H9 (cell line): Measurements from ENCODE around the gene MARCHF9. TPM values are rescaled to one million over a fixed set of nuclear protein-coding genes. Genes with fewer than 3 reads are reported as not detected.

Experiments
- DNase-seq: peaks from one replicate; pipeline ENCODE4 v3.0.0-alpha.2; 2017
- H2AFZ ChIP-seq: one replicate; pipeline ENCODE4 v1.6.1; 2013; ENCODE audit warnings: mild to moderate bottlenecking, low read length, control low read depth, moderate library complexity
- H2AK5ac ChIP-seq: 2 replicates; pipeline ENCODE4 v1.6.1; 2013; ENCODE audit warnings: low read length, control low read depth, mixed read lengths; ENCODE audit not compliant: insufficient read length
- H2BK120ac ChIP-seq: one replicate; pipeline ENCODE4 v1.6.1; 2013; ENCODE audit warnings: low read depth, mild to moderate bottlenecking, low read length, control low read depth, inconsistent platforms; ENCODE audit not compliant: poor library complexity, severe bottlenecking
- H2BK12ac ChIP-seq: 2 replicates; pipeline ENCODE4 v1.6.1; 2013; ENCODE audit warnings: low read length, control low read depth, mixed read lengths, low read depth; ENCODE audit not compliant: insufficient read length
- H2BK15ac ChIP-seq: 2 replicates; pipeline ENCODE4 v1.6.1; 2013; ENCODE audit warnings: low read depth, low read length, control low read depth
- H2BK20ac ChIP-seq: one replicate; pipeline ENCODE4 v1.6.1; 2013; ENCODE audit warnings: low read depth, mild to moderate bottlenecking, low read length, control low read depth, inconsistent platforms; ENCODE audit not compliant: poor library complexity, severe bottlenecking
- H2BK5ac ChIP-seq: 2 replicates; pipeline ENCODE4 v1.6.1; 2013; ENCODE audit warnings: low read length, control low read depth, mixed read lengths; ENCODE audit not compliant: insufficient read length
- H3K14ac ChIP-seq: 2 replicates; pipeline ENCODE4 v1.6.1; 2013; ENCODE audit warnings: low read length, control low read depth; ENCODE audit not compliant: insufficient read depth
- H3K18ac ChIP-seq: 2 replicates; pipeline ENCODE4 v1.6.1; 2013; ENCODE audit warnings: low read depth, mild to moderate bottlenecking, mixed read lengths, low read length, control low read depth; ENCODE audit not compliant: insufficient read length
- H3K23ac ChIP-seq: 2 replicates; pipeline ENCODE4 v1.6.1; 2013; ENCODE audit warnings: low read length, control low read depth, mixed read lengths, low read depth; ENCODE audit not compliant: insufficient read length
- H3K23me2 ChIP-seq: 2 replicates; pipeline ENCODE4 v1.6.1; 2013; ENCODE audit warnings: low read depth, mild to moderate bottlenecking, mixed read lengths, low read length, control low read depth; ENCODE audit not compliant: insufficient read length, poor library complexity, severe bottlenecking
- H3K27ac ChIP-seq: 2 replicates; pipeline ENCODE4 v1.5.1; 2013; ENCODE audit warnings: low read length, control low read depth, mixed read lengths, low read depth; ENCODE audit not compliant: insufficient read length
- H3K27me3 ChIP-seq: 2 replicates; pipeline ENCODE4 v1.6.1; 2013; ENCODE audit warnings: low read length, control low read depth, inconsistent platforms; ENCODE audit not compliant: insufficient read depth
- H3K4ac ChIP-seq: 2 replicates; pipeline ENCODE4 v1.6.1; 2013; ENCODE audit warnings: low read depth, mild to moderate bottlenecking, control low read depth, inconsistent platforms, low read length, moderate library complexity
- H3K4me1 ChIP-seq: 2 replicates; pipeline ENCODE4 v1.6.1; 2013; ENCODE audit warnings: low read length, control low read depth, inconsistent platforms; ENCODE audit not compliant: insufficient read depth
- H3K4me2 ChIP-seq: 2 replicates; pipeline ENCODE4 v1.6.1; 2013; ENCODE audit warnings: low read length, control low read depth, mixed read lengths; ENCODE audit not compliant: insufficient read length, insufficient read depth
- H3K56ac ChIP-seq: 2 replicates; pipeline ENCODE4 v1.6.1; 2013; ENCODE audit warnings: low read depth, mild to moderate bottlenecking, mixed read lengths, low read length, control low read depth; ENCODE audit not compliant: insufficient read length
- H3K79me1 ChIP-seq: 2 replicates; pipeline ENCODE4 v1.6.1; 2013; ENCODE audit warnings: low read depth, mild to moderate bottlenecking, moderate library complexity, low read length, control low read depth, inconsistent platforms; ENCODE audit not compliant: insufficient read depth, poor library complexity, severe bottlenecking
- H3K79me2 ChIP-seq: 2 replicates; pipeline ENCODE4 v1.6.1; 2013; ENCODE audit warnings: low read length, control low read depth, inconsistent platforms; ENCODE audit not compliant: insufficient read depth
- H3K9ac ChIP-seq: 2 replicates; pipeline ENCODE4 v1.6.1; 2013; ENCODE audit warnings: low read length, control low read depth, mixed read lengths; ENCODE audit not compliant: insufficient read length; ENCODE audit errors: extremely low read depth
- H3K9me3 ChIP-seq: one replicate; pipeline ENCODE4 v1.6.1; 2013; ENCODE audit warnings: low read depth, low read length, inconsistent platforms; ENCODE audit not compliant: control insufficient read depth
- H3T11ph ChIP-seq: one replicate; pipeline ENCODE4 v1.6.1; 2013; ENCODE audit warnings: mild to moderate bottlenecking, low read length, control low read depth, inconsistent platforms
- H4K20me1 ChIP-seq: one replicate; pipeline ENCODE4 v1.6.1; 2013; ENCODE audit not compliant: control insufficient read depth, insufficient read length, insufficient read depth
- H4K5ac ChIP-seq: 2 replicates; pipeline ENCODE4 v1.6.1; 2013; ENCODE audit warnings: low read depth, mild to moderate bottlenecking, mixed read lengths, low read length, control low read depth; ENCODE audit not compliant: insufficient read length
- H4K8ac ChIP-seq: replicated peaks from 2 replicates; pipeline ENCODE4 v1.6.1; 2013; ENCODE audit warnings: low read length, control low read depth, mixed read lengths, low read depth; ENCODE audit not compliant: insufficient read length
- H4K91ac ChIP-seq: 2 replicates; pipeline ENCODE4 v1.6.1; 2013; ENCODE audit warnings: low read depth, mild to moderate bottlenecking, moderate library complexity, mixed read lengths, low read length, control low read depth; ENCODE audit not compliant: insufficient read length
- H3K27ac Mint-ChIP-seq, 3 experiments: 2 replicates in 2 of 3; 3 replicates in 1 of 3; pipeline ENCODE4 v1.8.0; 2020 to 2021; ENCODE audit warnings: mixed read lengths in 3 of 3, mild to moderate bottlenecking in 1 of 3, moderate library complexity in 1 of 3
- H3K27me3 Mint-ChIP-seq: 2 replicates; pipeline ENCODE4 v1.8.0; 2021; ENCODE audit warnings: low read depth, mild to moderate bottlenecking, moderate library complexity, mixed read lengths
- H3K36me3 Mint-ChIP-seq, 3 experiments: 2 replicates in 2 of 3; 3 replicates in 1 of 3; pipeline ENCODE4 v1.8.0; 2020 to 2021; ENCODE audit warnings: low read depth in 3 of 3, mixed read lengths in 3 of 3; ENCODE audit not compliant: insufficient read depth in 1 of 3
- H3K4me1 Mint-ChIP-seq, 2 experiments: 2 replicates each; pipeline ENCODE4 v1.8.0; 2020; ENCODE audit warnings: mixed read lengths in 2 of 2
- H3K4me3 Mint-ChIP-seq, 2 experiments: 2 replicates in 1 of 2; 3 replicates in 1 of 2; pipeline ENCODE4 v1.8.0; 2020 to 2021; ENCODE audit warnings: mild to moderate bottlenecking in 2 of 2, mixed read lengths in 2 of 2, moderate library complexity in 1 of 2
- H3K9me3 Mint-ChIP-seq, 2 experiments: 2 replicates in 1 of 2; 3 replicates in 1 of 2; pipeline ENCODE4 v1.8.0; 2020; ENCODE audit warnings: mild to moderate bottlenecking in 2 of 2, mixed read lengths in 2 of 2, moderate library complexity in 1 of 2
- WGBS: extraction: QIAGEN DNeasy Blood & Tissue Kit; methylation state at CpG from one replicate; pipeline ENCODE4 v1.1.7; 2013; ENCODE audit warnings: missing lambda C conversion rate, low lambda C conversion rate, mixed read lengths; ENCODE audit not compliant: insufficient read length; ENCODE audit errors: extremely low coverage; 5-methylcytosine and 5-hydroxymethylcytosine counted together
- total RNA-seq: library from RNA; stranded (reverse); gene quantifications from 2 replicates; pipeline ENCODE4 v1.2.1, GENCODE V29; 2021
- TF ChIP-seq, protein P1 (sequence below): fragments of 200-600 bp; sonication (generic); conservative IDR thresholded peaks from 3 replicates; pipeline ENCODE4 v1.8.0; 2021; ENCODE audit warnings: antibody characterized with exemption, mild to moderate bottlenecking

MARCHF9 gene
- total RNA-seq, 1 experiment from 2014 or later = 20.5 TPM

DNA sequence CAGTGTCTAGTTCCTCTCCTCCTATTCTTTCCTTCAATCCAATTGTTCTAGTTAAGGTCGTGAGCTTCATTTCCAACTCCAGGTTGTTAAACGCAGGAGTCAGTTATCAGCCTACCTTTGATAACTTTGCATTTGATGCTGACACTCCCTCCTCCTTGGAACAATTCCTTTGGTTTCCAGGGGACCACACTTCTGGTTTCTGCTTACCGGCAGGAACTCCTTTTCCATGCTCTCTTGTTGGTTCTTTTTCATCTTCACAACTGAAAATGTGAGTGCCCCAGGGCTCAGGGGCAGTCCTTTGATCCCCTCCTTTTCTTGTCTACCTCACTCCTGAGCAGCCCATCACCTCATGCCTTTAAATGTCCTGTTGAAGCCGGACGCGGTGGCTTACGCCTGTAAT is 22.5 kb downstream of the MARCHF9 start:
- no peak overlapping the region for H4K8ac ChIP-seq
- no peak for DNase-seq
- Mint-ChIP-seq H3K36me3 (peaks cover 0 to 5% (median 0%) of the 10 kb centered on the region in 3 experiments; a peak in 1 of 7 replicates), H3K27me3 (peaks cover 7% of the 10 kb centered on the region; the same call in 1 of the 2 replicates), H3K9me3 (no peaks in the 10 kb centered on the region), H3K27ac (no peak overlapping the region), H3K4me1 (peaks cover 2 to 5% of the 10 kb centered on the region in 2 experiments; a peak in 3 of 4 replicates), H3K4me3 (no peak overlapping the region)
- H3K23me2 ChIP-seq = peaks cover 5% of the 10 kb centered on the region
- H4K20me1 ChIP-seq = no peaks in the 10 kb centered on the region
- H3K79me2 ChIP-seq = no peaks in the 10 kb centered on the region
- H3K4me1 ChIP-seq = no peaks in the 10 kb centered on the region
- no peak overlapping the region for H3K18ac ChIP-seq
- H3K23ac ChIP-seq = no peak overlapping the region
- TF ChIP-seq, protein P1, sequence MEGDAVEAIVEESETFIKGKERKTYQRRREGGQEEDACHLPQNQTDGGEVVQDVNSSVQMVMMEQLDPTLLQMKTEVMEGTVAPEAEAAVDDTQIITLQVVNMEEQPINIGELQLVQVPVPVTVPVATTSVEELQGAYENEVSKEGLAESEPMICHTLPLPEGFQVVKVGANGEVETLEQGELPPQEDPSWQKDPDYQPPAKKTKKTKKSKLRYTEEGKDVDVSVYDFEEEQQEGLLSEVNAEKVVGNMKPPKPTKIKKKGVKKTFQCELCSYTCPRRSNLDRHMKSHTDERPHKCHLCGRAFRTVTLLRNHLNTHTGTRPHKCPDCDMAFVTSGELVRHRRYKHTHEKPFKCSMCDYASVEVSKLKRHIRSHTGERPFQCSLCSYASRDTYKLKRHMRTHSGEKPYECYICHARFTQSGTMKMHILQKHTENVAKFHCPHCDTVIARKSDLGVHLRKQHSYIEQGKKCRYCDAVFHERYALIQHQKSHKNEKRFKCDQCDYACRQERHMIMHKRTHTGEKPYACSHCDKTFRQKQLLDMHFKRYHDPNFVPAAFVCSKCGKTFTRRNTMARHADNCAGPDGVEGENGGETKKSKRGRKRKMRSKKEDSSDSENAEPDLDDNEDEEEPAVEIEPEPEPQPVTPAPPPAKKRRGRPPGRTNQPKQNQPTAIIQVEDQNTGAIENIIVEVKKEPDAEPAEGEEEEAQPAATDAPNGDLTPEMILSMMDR = no peak
- no peak overlapping the region for H2AFZ ChIP-seq
- no peak overlapping the region for H2BK12ac ChIP-seq
- H2BK15ac ChIP-seq = no peak overlapping the region
- H3K27me3 ChIP-seq = no peaks in the 10 kb centered on the region
- no CpG with 5 or more reads among the region's 7 CpGs for WGBS
- no peak overlapping the region for H2BK5ac ChIP-seq
- no peak overlapping the region for H3T11ph ChIP-seq
- H3K4me2 ChIP-seq = no peak overlapping the region
- no peak overlapping the region for H4K91ac ChIP-seq
- no peaks in the 10 kb centered on the region for H3K9me3 ChIP-seq
- H3K56ac ChIP-seq = no peak overlapping the region
- H4K5ac ChIP-seq = no peak overlapping the region
- no peak overlapping the region for H3K27ac ChIP-seq
- no peak overlapping the region for H2BK20ac ChIP-seq
- H3K9ac ChIP-seq = no peak overlapping the region
- H3K14ac ChIP-seq = no peak overlapping the region
- H3K4ac ChIP-seq = no peak overlapping the region
- H3K79me1 ChIP-seq = no peaks in the 10 kb centered on the region
- no peak overlapping the region for H2BK120ac ChIP-seq
- no peak overlapping the region for H2AK5ac ChIP-seq
